Common myeloid progenitor, CD34-positive (primary cell): ENCODE results near the gene EFNA4.
A peak's percentile ranks its signal among the peaks of the same experiment; 100 is the strongest.

ENCODE experiments used
- CTCF ChIA-PET: fragments of 350-600 bp; sonication (Branson Sonifier 250); formaldehyde crosslinking; loops from one replicate; lab custom pipeline; 2021; ENCODE audit warnings: antibody characterized with exemption; lab: Charles Lee
- POLR2A ChIA-PET: fragments of 350-600 bp; sonication (Branson Sonifier 250); formaldehyde crosslinking; loops from one replicate; lab custom pipeline; 2021; ENCODE audit warnings: antibody characterized with exemption; lab: Charles Lee
- DNase-seq, 3 donors: peaks; one replicate each; pipeline versions ENCODE4 v3.0.0 to v3.0.0-alpha.2; 2013
- H3K27ac ChIP-seq, 2 experiments: 1 replicate in 1 of 2; 2 replicates in 1 of 2; pipeline ENCODE4 v1.7.0; 2013; ENCODE audit warnings: inconsistent platforms in 2 of 2, low read length in 2 of 2, mild to moderate bottlenecking in 2 of 2, low read depth in 1 of 2, moderate library complexity in 1 of 2; ENCODE audit not compliant: severe bottlenecking in 2 of 2, insufficient read depth in 1 of 2, poor library complexity in 1 of 2
- H3K27me3 ChIP-seq, 5 experiments: replicated peaks in 2 of 5; 1 replicate in 3 of 5; 2 replicates in 2 of 5; pipeline versions ENCODE4 v1.6.1 to v1.7.0; 2013; ENCODE audit warnings: low read length in 4 of 5, mild to moderate bottlenecking in 2 of 5, moderate library complexity in 2 of 5, inconsistent platforms in 1 of 5; ENCODE audit not compliant: insufficient read depth in 5 of 5, control insufficient read depth in 4 of 5
- H3K36me3 ChIP-seq, 4 experiments: 1 replicate in 2 of 4; 2 replicates in 2 of 4; pipeline versions ENCODE4 v1.6.1 to v1.7.0; 2013; ENCODE audit warnings: low read length in 3 of 4, control low read depth in 1 of 4, mild to moderate bottlenecking in 1 of 4; ENCODE audit not compliant: control insufficient read depth in 4 of 4, insufficient read depth in 4 of 4
- H3K4me1 ChIP-seq, 4 experiments: 1 replicate in 3 of 4; 2 replicates in 1 of 4; pipeline versions ENCODE4 v1.6.1 to v1.7.1; 2013; ENCODE audit warnings: low read length in 3 of 4, mild to moderate bottlenecking in 3 of 4, control low read depth in 1 of 4, inconsistent platforms in 1 of 4, moderate library complexity in 1 of 4; ENCODE audit not compliant: control insufficient read depth in 4 of 4, insufficient read depth in 4 of 4; ENCODE audit errors: control extremely low read depth in 1 of 4
- H3K4me3 ChIP-seq, 7 experiments: 1 replicate in 4 of 7; 2 replicates in 3 of 7; pipeline versions ENCODE4 v1.5.1 to v1.7.0; 2013; ENCODE audit warnings: mild to moderate bottlenecking in 7 of 7, low read length in 6 of 7, moderate library complexity in 6 of 7, inconsistent platforms in 2 of 7, low read depth in 2 of 7, control low read depth in 1 of 7; ENCODE audit not compliant: insufficient read depth in 4 of 7, control insufficient read depth in 1 of 7; ENCODE audit errors: extremely low read depth in 1 of 7
- H3K9me3 ChIP-seq, 5 experiments: 1 replicate in 4 of 5; 2 replicates in 1 of 5; pipeline versions ENCODE4 v1.6.1 to v1.7.1; 2013; ENCODE audit warnings: low read length in 4 of 5, mild to moderate bottlenecking in 2 of 5, inconsistent platforms in 1 of 5, low read depth in 1 of 5, moderate library complexity in 1 of 5; ENCODE audit not compliant: control insufficient read depth in 4 of 5, insufficient read depth in 2 of 5; ENCODE audit errors: control extremely low read depth in 1 of 5
- WGBS: methylation state at CpG from one replicate; pipeline ENCODE4 v1.1.5; 2013; ENCODE audit not compliant: insufficient coverage; 5-methylcytosine and 5-hydroxymethylcytosine counted together

The EFNA4 gene

GRCh38 chr1:155078469-155079209 lies 15.1 kb downstream of the EFNA4 start, which contains the start of gene EFNA3:
EFNA3 (plus strand) TSS chr1:155078837; CDS start chr1:155078942, 105 bp downstream.
- WGBS = under 1% methylated on average over 54 of the region's 59 CpGs
- peaks cover 3 to 58% (median 55%) of the 10 kb centered on the region in 4 experiments for H3K4me1 ChIP-seq
- peak within 1 kb of the TSS in 5 of 7 experiments; percentile 32 to 62 (median 46) for H3K4me3 ChIP-seq
- DNase-seq = peak in 2 of 3 donors; percentile 49 to 56
- peaks cover 0 to 59% (median 37%) of the 10 kb centered on the region in 5 experiments for H3K27me3 ChIP-seq
- H3K9me3 ChIP-seq = no peaks in the 10 kb centered on the region
- no peaks in the 10 kb centered on the region for H3K36me3 ChIP-seq
- no peak within 1 kb of the TSS for H3K27ac ChIP-seq
- ChIA-PET POLR2A (interaction anchor here (0.7 kb wide), 1 partner anchor 9 kb away, joined by 3 read pairs; no protein-coding TSS in a partner anchor), CTCF (interaction anchor here (1.0 to 11.6 kb wide), 3 partner anchors 14 to 519 kb away, joined by 3 to 121 read pairs (median 13); partner anchors contain the start of gene EFNA4)

DNA sequence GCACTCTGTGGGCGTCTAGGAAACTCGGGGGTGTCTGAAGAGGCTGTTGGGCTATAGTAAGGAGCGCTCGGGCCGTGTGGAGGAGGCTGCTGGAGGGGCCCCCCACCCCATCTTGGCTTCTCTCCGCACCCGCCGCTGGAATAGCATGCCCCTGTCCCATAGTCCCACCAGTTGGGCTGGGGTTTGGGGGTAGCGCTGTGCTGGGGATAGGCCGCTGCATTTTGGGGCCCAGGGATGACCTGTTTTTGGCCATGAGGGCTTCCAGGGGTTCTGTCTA lies 15.6 kb downstream of the EFNA4 start:
- ChIA-PET POLR2A (interaction anchor here (0.7 kb wide), 1 partner anchor 10 kb away, joined by 3 read pairs; no protein-coding TSS in a partner anchor), CTCF (interaction anchor here (1.0 to 11.6 kb wide), 3 partner anchors 15 to 520 kb away, joined by 3 to 121 read pairs (median 13); partner anchors contain the start of gene EFNA4)
- Histone ChIP-seq H3K4me3 (peak overlapping the region in 5 of 7 experiments; percentile 32 to 62 (median 37)), H3K27me3 (peaks cover 0 to 63% (median 37%) of the 10 kb centered on the region in 5 experiments), H3K9me3 (no peaks in the 10 kb centered on the region), H3K36me3 (no peaks in the 10 kb centered on the region), H3K4me1 (peaks cover 3 to 57% (median 56%) of the 10 kb centered on the region in 4 experiments), H3K27ac (no peak overlapping the region)
- no peak for DNase-seq
- WGBS = 0% methylated on average over 8 of the region's 10 CpGs

DNA sequence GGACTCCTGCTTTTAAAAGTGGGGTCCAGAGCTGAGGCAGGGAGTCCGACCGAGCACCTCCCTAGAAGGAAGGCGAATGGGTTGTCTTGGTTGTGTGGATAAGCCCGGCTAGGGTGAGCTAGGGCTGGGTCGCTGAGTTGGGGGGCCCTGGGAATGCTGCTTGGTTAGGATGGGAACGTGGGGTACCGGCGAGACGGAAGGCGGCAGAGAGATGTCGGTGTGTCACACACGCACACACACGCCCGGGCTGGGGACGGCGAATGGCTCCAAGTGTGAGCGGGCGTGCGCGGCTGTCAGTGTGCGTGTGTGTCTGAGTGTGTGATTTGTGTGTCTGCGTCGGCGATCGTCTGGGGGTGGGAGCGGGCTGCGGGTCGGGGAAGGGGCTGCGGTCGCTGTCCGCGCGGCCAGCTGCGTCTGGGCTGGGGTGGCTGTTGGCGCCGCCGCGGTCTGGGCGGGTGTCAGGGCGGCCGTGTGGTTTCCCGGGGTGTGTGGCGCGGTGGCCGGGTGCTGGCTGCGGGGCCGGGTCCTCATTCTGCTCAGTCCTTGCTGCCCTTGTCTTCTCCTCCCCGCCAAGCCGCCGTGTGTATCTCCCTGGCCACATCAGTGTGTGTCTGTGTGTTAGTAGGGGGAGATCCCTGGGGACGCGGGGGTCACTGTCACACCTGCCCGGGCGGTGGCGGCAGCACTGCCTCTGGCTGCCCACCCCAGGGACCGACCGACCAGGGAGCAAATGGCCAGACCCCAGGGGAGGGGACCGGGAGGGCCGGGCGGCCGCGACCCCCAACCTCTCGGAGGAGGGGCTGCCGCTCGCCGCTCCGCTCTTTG lies 16.2 kb downstream of the EFNA4 start:
- H3K36me3 ChIP-seq = no peaks in the 10 kb centered on the region
- H3K4me1 ChIP-seq = peaks cover 3 to 62% (median 59%) of the 10 kb centered on the region in 4 experiments
- peak in 1 of 3 donors; percentile 52 for DNase-seq
- peak overlapping the region in 4 of 7 experiments; percentile 24 to 62 (median 40) for H3K4me3 ChIP-seq
- no peak overlapping the region for H3K27ac ChIP-seq
- H3K27me3 ChIP-seq = peaks cover 0 to 63% (median 37%) of the 10 kb centered on the region in 5 experiments
- H3K9me3 ChIP-seq = no peaks in the 10 kb centered on the region
- POLR2A ChIA-PET = no interaction called here
- CTCF ChIA-PET = interaction anchor here (1.0 to 11.6 kb wide), 6 partner anchors 8 to 520 kb away, joined by 3 to 121 read pairs (median 6); partner anchors contain the start of gene EFNA4
- under 1% methylated on average over 47 of the region's 67 CpGs for WGBS

DNA sequence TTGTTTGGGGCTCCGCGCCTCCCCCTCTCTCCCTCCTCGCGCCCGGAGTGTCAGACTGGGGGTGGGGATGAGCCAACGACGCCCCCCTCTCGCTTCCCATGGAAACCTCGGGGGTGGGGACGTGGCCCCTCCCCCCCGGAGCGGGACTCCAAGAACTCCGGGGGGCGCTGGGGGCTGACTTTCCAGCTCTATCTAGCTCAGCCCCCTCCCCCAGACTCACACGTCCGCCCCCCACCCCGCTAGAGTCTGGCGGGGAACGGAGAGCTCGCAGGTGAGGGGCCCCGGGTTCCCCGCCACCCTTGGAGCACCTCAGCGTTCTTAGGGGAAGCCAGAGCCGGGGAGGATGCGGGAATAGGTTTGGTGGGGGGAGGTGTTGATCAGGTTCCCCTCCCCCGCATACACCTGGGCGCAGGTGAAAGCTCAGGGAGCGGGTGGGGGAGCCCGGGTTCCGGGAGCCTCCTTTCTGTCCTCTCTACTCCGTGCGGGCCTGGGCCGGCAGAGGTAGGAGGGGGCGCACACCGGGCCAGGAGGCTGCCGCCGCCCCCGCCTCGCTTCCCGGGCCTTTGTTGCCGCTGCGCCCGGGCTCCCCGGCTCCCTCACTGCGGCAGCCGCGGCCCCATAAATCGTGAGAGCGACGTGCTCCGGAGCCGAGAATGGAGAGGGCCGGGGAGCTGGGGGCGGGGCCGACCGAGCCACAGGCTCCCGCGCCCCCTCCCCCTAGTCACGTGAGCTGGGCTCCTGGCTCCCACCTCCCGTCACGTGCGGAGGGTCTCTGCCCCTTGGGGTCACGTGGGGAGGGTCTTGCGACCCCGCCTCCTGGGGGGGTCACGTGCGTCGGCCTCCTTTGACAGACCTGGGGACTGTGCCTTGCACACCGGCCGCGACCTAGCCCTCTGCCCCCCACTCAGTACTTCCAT lies 17.0 kb downstream of the EFNA4 start:
- H3K4me1 ChIP-seq = peaks cover 3 to 65% (median 63%) of the 10 kb centered on the region in 4 experiments
- CTCF ChIA-PET = interaction anchor here (0.7 to 11.6 kb wide), 7 partner anchors 9 to 81 kb away, joined by 3 to 121 read pairs (median 3); partner anchors contain the start of gene EFNA4
- H3K27ac ChIP-seq = no peak overlapping the region
- POLR2A ChIA-PET = no interaction called here
- peak overlapping the region; percentile 5 to 62 (median 47) for H3K4me3 ChIP-seq
- H3K9me3 ChIP-seq = no peaks in the 10 kb centered on the region
- H3K27me3 ChIP-seq = peaks cover 0 to 63% (median 37%) of the 10 kb centered on the region in 5 experiments
- H3K36me3 ChIP-seq = no peaks in the 10 kb centered on the region
- 0% methylated on average over 31 of the region's 71 CpGs for WGBS
- peak in 2 of 3 donors; percentile 74 to 76 for DNase-seq

GRCh38 chr1:155081472-155082300 lies 18.1 kb downstream of the EFNA4 start:
- ChIA-PET POLR2A (no interaction called here), CTCF (interaction anchor here (0.7 to 11.6 kb wide), 10 partner anchors 10 to 82 kb away, joined by 3 to 168 read pairs (median 4); partner anchors contain the start of genes ADAM15 and EFNA4)
- H3K27ac ChIP-seq = no peak overlapping the region
- peak overlapping the region in 6 of 7 experiments; percentile 7 to 58 (median 33) for H3K4me3 ChIP-seq
- H3K9me3 ChIP-seq = no peaks in the 10 kb centered on the region
- H3K27me3 ChIP-seq = peaks cover 0 to 63% (median 37%) of the 10 kb centered on the region in 5 experiments
- no peaks in the 10 kb centered on the region for H3K36me3 ChIP-seq
- peak in 1 of 3 donors; percentile 40 for DNase-seq
- 4% methylated on average over 61 of the region's 68 CpGs for WGBS
- H3K4me1 ChIP-seq = peaks cover 3 to 75% (median 73%) of the 10 kb centered on the region in 4 experiments
